ENCODE measurements around the gene HOXD10.

Gene HOXD10

DNA sequence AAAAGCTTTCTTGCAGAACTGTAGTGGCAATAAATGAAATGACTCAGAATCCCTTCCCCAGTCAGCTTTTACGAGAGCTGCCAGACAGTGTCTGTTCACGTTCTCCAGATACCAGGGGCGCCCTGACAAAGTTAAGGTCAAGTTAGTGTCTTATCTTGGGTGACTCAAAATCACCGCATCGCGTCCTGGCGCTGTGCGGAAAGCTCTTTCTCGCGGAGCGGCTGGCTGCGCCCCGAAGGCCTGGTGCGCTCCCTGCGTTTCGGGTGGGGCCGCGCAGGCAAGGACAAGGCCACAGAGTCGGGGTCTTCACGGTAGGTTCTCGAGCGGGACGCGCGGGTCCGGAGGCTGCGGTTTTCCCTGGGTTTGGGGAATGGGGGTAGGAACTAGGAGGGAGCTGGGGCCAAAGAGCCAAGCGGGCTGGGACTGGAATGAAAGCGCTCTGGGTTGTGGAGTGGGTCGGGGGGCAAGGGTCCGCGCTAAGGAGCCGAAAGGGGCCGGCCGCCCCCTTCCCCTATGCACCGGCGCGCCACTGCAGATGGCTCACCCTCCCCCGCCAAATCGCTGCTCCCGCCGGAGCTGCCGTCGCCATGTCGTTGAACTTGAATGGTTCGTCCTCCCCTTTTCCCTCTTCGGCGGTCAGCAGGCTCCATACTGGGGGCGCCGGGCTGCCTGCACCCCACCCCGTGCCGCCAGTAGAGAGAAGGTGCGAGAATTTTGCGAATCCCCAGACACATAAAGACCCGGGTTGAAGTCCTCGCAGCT is 12.1 kb upstream of the HOXD10 start:
- Histone ChIP-seq H3K4me2 (ENCODE audit: low read length, poor library complexity, severe bottlenecking) (no peak overlapping the region), H2BK120ac (ENCODE audit: low read depth, low read length) (no peak overlapping the region), H3K4ac (ENCODE audit: low read depth in 1 of 2, low read length in 2 of 2) (no peak overlapping the region), H4K91ac (ENCODE audit: low read length) (no peak overlapping the region), H3K79me1 (replicated peaks; ENCODE audit: low read length, poor library complexity, severe bottlenecking) (no peaks in the 10 kb centered on the region), H2BK12ac (ENCODE audit: low read length in 2 of 2) (no peak overlapping the region), H3K27me3 (ENCODE audit: control insufficient read depth in 1 of 2, insufficient read depth in 1 of 2, low read length in 2 of 2) (peaks cover 90 to 93% of the 10 kb centered on the region in 2 experiments), H3K23ac (ENCODE audit: low read length in 2 of 2) (no peak overlapping the region), H3K4me3 (ENCODE audit: insufficient read depth in 1 of 2, low read depth in 1 of 2, low read length in 2 of 2) (peak overlapping the region in 1 of 2 experiments; percentile 67), H3K4me1 (ENCODE audit: control insufficient read depth, insufficient read depth, low read depth, low read length) (peaks cover 26% of the 10 kb centered on the region), H2AFZ (ENCODE audit: low read depth, low read length) (no peak overlapping the region), H3K36me3 (ENCODE audit: control insufficient read depth in 1 of 2, insufficient read depth in 2 of 2, low read depth in 1 of 2, low read length in 2 of 2) (no peaks in the 10 kb centered on the region), H3K9ac (ENCODE audit: low read length) (peak overlapping the region; percentile 11), H3K14ac (ENCODE audit: low read length in 2 of 2) (no peak overlapping the region), H3K9me3 (ENCODE audit: control insufficient read depth, low read length) (no peaks in the 10 kb centered on the region), H2AK5ac (ENCODE audit: low read length, severe bottlenecking) (no peak overlapping the region), H3K18ac (ENCODE audit: low read depth in 1 of 2, low read length in 2 of 2) (no peak overlapping the region), H4K8ac (ENCODE audit: low read length) (no peak overlapping the region), H2BK5ac (ENCODE audit: low read depth, low read length, poor library complexity, severe bottlenecking) (no peak overlapping the region), H3K27ac (ENCODE audit: low read length, poor library complexity, severe bottlenecking) (no peak overlapping the region), H2BK15ac (ENCODE audit: low read depth, poor library complexity, severe bottlenecking) (no peak overlapping the region)
- peak; percentile 50 for DNase-seq
- under 1% methylated on average over 56 of the region's 56 CpGs for WGBS

DNA sequence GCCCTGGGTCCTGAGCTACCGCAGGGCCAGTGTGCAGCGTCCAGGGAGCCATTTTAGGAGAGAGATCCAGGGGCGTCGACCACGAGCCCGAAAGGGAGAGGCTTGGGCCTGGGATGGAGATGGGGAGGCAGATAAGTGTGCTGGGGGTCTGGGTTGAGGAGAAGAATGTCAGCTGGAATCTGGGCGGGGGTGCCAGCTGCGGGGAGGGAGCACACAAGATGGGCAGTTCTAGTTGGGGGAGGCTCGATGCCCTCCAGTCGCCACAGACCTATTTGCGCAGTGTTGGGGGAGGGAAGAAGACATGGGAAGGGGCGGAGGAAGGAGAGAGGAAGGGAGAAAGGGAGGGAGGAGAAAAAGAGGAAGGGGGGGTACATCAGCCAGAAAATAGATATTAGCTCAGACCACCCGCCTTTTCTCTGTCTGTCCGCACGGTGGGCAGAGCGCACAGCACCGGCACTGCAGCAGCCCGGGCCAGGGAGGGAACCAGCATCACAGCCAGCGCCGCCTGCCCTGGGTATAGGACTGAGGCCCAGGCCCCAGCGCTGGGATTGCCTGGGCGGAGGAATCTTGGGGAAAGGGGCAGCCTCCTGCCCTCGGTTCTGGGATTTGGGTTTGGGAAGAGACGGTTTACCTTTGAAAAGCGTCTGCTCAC is 11.4 kb upstream of the HOXD10 start:
- Histone ChIP-seq H3K27ac (ENCODE audit: low read length, poor library complexity, severe bottlenecking) (no peak overlapping the region), H3K18ac (ENCODE audit: low read depth in 1 of 2, low read length in 2 of 2) (no peak overlapping the region), H3K4me2 (ENCODE audit: low read length, poor library complexity, severe bottlenecking) (no peak overlapping the region), H2BK5ac (ENCODE audit: low read depth, low read length, poor library complexity, severe bottlenecking) (no peak overlapping the region), H2AK5ac (ENCODE audit: low read length, severe bottlenecking) (no peak overlapping the region), H2BK12ac (ENCODE audit: low read length in 2 of 2) (no peak overlapping the region), H3K36me3 (ENCODE audit: control insufficient read depth in 1 of 2, insufficient read depth in 2 of 2, low read depth in 1 of 2, low read length in 2 of 2) (no peaks in the 10 kb centered on the region), H4K8ac (ENCODE audit: low read length) (no peak overlapping the region), H3K79me1 (replicated peaks; ENCODE audit: low read length, poor library complexity, severe bottlenecking) (no peaks in the 10 kb centered on the region), H3K14ac (ENCODE audit: low read length in 2 of 2) (no peak overlapping the region), H2AFZ (ENCODE audit: low read depth, low read length) (no peak overlapping the region), H3K4me3 (ENCODE audit: insufficient read depth in 1 of 2, low read depth in 1 of 2, low read length in 2 of 2) (peak overlapping the region in 1 of 2 experiments; percentile 67), H3K27me3 (ENCODE audit: control insufficient read depth in 1 of 2, insufficient read depth in 1 of 2, low read length in 2 of 2) (peaks cover 90 to 93% of the 10 kb centered on the region in 2 experiments), H3K9ac (ENCODE audit: low read length) (no peak overlapping the region), H3K4me1 (ENCODE audit: control insufficient read depth, insufficient read depth, low read depth, low read length) (peaks cover 22% of the 10 kb centered on the region), H4K91ac (ENCODE audit: low read length) (no peak overlapping the region), H3K4ac (ENCODE audit: low read depth in 1 of 2, low read length in 2 of 2) (no peak overlapping the region), H2BK15ac (ENCODE audit: low read depth, poor library complexity, severe bottlenecking) (no peak overlapping the region), H3K9me3 (ENCODE audit: control insufficient read depth, low read length) (no peaks in the 10 kb centered on the region), H2BK120ac (ENCODE audit: low read depth, low read length) (no peak overlapping the region), H3K23ac (ENCODE audit: low read length in 2 of 2) (peak overlapping the region in 1 of 2 experiments; percentile 26)
- DNase-seq = no peak
- 2% methylated on average over 25 of the region's 25 CpGs for WGBS

DNA sequence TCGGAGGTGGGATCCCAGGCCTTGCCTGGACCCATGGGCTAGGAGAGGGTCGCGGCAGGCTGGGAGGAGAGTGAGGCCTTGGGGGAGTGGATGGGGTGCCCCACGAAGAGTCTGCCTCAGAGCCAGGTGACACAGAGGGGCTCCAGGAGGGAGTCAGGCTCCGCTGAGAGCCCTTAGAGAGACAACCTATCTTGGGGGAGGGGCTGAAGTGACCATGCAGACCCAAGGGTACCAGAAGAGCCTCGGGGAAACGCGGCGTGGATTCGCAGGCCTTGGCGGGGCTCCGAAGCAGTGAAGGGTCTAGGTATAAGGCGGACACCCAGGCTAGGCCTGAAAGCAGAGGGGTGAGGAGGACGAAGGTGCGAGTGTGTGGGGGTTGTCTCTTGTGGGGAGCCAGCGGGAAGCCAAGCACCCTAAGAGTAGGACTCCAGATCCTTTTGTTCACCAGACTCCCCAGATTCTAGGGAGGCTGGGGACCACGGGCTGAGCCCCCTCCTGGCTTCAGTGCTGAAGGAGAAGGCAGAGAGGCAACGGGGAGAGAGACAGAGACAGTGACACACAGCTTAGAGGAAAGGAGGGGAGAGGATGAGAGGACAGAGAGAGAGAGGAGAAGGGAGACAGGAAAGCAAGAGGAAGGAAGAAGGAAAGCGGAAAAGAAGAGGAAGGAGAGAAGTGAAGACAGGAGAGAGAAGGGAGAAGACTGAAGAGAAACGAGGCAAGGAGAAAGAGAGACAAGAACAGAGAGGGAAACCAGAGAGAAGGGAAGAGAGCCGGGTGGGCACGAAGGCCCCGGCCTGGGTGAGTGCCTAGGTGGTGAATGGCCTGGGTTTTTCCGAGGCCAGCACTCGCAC is 10.6 kb upstream of the HOXD10 start:
- Histone ChIP-seq H3K79me1 (replicated peaks; ENCODE audit: low read length, poor library complexity, severe bottlenecking) (no peaks in the 10 kb centered on the region), H3K4ac (ENCODE audit: low read depth in 1 of 2, low read length in 2 of 2) (no peak overlapping the region), H2BK15ac (ENCODE audit: low read depth, poor library complexity, severe bottlenecking) (no peak overlapping the region), H3K4me3 (ENCODE audit: insufficient read depth in 1 of 2, low read depth in 1 of 2, low read length in 2 of 2) (no peak overlapping the region), H3K14ac (ENCODE audit: low read length in 2 of 2) (no peak overlapping the region), H2BK5ac (ENCODE audit: low read depth, low read length, poor library complexity, severe bottlenecking) (no peak overlapping the region), H3K4me2 (ENCODE audit: low read length, poor library complexity, severe bottlenecking) (no peak overlapping the region), H2AFZ (ENCODE audit: low read depth, low read length) (no peak overlapping the region), H2BK120ac (ENCODE audit: low read depth, low read length) (no peak overlapping the region), H3K23ac (ENCODE audit: low read length in 2 of 2) (no peak overlapping the region), H4K91ac (ENCODE audit: low read length) (no peak overlapping the region), H3K9me3 (ENCODE audit: control insufficient read depth, low read length) (no peaks in the 10 kb centered on the region), H3K18ac (ENCODE audit: low read depth in 1 of 2, low read length in 2 of 2) (no peak overlapping the region), H2AK5ac (ENCODE audit: low read length, severe bottlenecking) (no peak overlapping the region), H4K8ac (ENCODE audit: low read length) (no peak overlapping the region), H3K27me3 (ENCODE audit: control insufficient read depth in 1 of 2, insufficient read depth in 1 of 2, low read length in 2 of 2) (peaks cover 90 to 93% of the 10 kb centered on the region in 2 experiments), H3K4me1 (ENCODE audit: control insufficient read depth, insufficient read depth, low read depth, low read length) (peaks cover 22% of the 10 kb centered on the region), H3K36me3 (ENCODE audit: control insufficient read depth in 1 of 2, insufficient read depth in 2 of 2, low read depth in 1 of 2, low read length in 2 of 2) (no peaks in the 10 kb centered on the region), H3K9ac (ENCODE audit: low read length) (no peak overlapping the region), H2BK12ac (ENCODE audit: low read length in 2 of 2) (no peak overlapping the region), H3K27ac (ENCODE audit: low read length, poor library complexity, severe bottlenecking) (no peak overlapping the region)
- WGBS = 3% methylated on average over 23 of the region's 25 CpGs
- DNase-seq = no peak

Data from mesenchymal stem cell (in vitro differentiated cells and primary cell).